ENCODE data around the gene CKB.

DNA sequence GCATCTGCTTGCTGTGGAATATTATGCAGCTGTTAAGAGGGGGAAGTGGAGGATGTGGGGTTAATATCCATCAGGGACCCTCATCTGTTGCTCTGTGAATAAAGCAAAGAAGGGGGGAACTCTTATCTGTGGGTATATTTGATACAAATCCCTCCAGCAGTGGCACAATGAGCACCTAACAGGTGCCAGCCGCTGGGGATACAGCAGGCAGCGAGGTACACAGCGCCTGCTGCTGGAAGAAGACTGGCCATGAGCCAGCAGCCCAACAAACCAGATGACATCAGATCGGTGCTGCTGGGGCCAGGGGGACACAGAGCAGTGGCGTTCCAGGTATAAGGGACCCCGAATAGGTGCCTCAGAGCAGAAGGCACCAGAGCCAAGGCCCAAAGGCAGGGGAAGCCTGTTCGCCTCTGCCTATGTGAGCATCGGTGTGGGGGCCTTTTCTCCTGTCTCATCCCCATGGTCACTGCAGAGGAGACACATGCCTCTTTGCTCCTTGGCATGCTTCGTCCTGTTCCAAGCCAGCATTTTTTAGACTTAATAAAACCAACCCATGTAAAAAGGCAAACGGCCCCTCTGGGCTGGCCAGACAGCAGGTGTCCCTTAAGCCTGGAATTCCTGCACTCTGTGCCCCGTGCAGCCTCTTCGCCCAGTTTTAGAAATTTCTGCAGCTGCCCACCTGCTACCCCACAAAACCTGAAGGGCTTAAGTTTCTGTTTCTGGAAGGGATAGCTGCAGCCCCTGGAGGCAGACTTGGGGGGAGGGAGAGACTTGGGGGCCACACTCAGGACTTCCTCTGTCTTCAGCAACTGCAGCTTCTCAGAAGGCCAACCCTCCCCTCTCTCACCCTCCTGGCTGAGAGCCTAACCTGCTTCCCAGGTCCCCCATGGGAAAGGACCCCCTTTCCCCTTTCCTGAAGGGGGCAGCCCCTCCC lies 1.6 kb upstream of the CKB start:
- TF ChIP-seq, protein P1, sequence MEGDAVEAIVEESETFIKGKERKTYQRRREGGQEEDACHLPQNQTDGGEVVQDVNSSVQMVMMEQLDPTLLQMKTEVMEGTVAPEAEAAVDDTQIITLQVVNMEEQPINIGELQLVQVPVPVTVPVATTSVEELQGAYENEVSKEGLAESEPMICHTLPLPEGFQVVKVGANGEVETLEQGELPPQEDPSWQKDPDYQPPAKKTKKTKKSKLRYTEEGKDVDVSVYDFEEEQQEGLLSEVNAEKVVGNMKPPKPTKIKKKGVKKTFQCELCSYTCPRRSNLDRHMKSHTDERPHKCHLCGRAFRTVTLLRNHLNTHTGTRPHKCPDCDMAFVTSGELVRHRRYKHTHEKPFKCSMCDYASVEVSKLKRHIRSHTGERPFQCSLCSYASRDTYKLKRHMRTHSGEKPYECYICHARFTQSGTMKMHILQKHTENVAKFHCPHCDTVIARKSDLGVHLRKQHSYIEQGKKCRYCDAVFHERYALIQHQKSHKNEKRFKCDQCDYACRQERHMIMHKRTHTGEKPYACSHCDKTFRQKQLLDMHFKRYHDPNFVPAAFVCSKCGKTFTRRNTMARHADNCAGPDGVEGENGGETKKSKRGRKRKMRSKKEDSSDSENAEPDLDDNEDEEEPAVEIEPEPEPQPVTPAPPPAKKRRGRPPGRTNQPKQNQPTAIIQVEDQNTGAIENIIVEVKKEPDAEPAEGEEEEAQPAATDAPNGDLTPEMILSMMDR (conservative IDR thresholded peaks at IDR 0.05 in 1 of 2, IDR thresholded peaks at IDR 0.05 in 1 of 2; ENCODE audit: low read depth in 1 of 2, low read length in 2 of 2) = no peak
- no peak for TF ChIP-seq EZH2 (IDR thresholded peaks at IDR 0.05; ENCODE audit: low read length, missing control alignments)

Measured in fibroblast of lung (primary cell).